ENCODE measurements around the gene TMEM132C. TPM values are rescaled to one million over a fixed set of nuclear protein-coding genes. Genes with fewer than 3 reads are reported as not detected.

Gene TMEM132C
- total and polyA plus RNA-seq, 2 of the 4 experiments (the other 2 are of a cell fraction): not detected

DNA sequence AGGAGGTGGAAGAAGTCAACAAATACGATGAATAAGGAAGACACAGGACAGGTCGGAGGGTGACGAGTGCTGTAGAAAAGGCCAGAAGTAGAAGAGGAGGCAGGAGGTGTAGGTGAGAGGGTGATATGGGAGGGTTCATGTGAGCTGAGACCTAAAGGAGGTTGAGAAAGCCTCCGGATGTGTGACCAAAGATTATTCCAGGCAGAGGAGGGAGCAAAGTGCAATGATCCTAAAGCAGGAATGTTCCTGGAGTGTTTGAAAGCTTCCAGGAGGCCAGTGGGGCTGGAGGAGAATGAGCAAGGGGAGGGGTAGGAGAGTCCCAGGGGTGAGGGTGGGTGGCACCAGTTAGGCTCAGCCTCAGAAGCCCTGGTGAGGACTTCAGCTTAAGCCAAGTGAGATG is 340.0 kb downstream of the TMEM132C start:
- no peak overlapping the region for H2BK5ac ChIP-seq (ENCODE audit: low read depth, low read length, poor library complexity, severe bottlenecking)
- H4K5ac ChIP-seq (ENCODE audit: low read depth, low read length): no peak overlapping the region
- H3K36me3 ChIP-seq (ENCODE audit: control insufficient read depth, insufficient read depth, low read length): no peaks in the 10 kb centered on the region
- no peaks in the 10 kb centered on the region for H3K27me3 ChIP-seq (ENCODE audit: control insufficient read depth, insufficient read depth, low read length)
- H2AK9ac ChIP-seq (replicated peaks; ENCODE audit: low read depth, low read length, poor library complexity): no peak overlapping the region
- no peak overlapping the region for H3K18ac ChIP-seq (ENCODE audit: low read depth, low read length)
- no peak overlapping the region for H3K4ac ChIP-seq (ENCODE audit: low read depth, low read length)
- H3K4me3 ChIP-seq (ENCODE audit: insufficient read depth, low read depth, low read length): no peak overlapping the region
- no peak overlapping the region for H4K91ac ChIP-seq (ENCODE audit: insufficient read depth, low read depth, low read length)
- no peak overlapping the region for H3K9ac ChIP-seq (ENCODE audit: low read depth, low read length)
- peaks cover 31% of the 10 kb centered on the region for H3K9me3 ChIP-seq (ENCODE audit: control insufficient read depth, insufficient read depth, low read length)
- no peak overlapping the region for H2BK120ac ChIP-seq (ENCODE audit: low read depth, low read length)
- H4K8ac ChIP-seq (ENCODE audit: low read depth in 2 of 2, low read length in 2 of 2): no peak overlapping the region
- in situ Hi-C loops (cut with MboI; ENCODE audit: low sequenced_read_pairs): no loop called here
- CTCF ChIA-PET: no interaction called here
- H4K20me1 ChIP-seq (ENCODE audit: insufficient read depth, low read length): no peaks in the 10 kb centered on the region
- H2BK20ac ChIP-seq (ENCODE audit: low read depth, low read length): no peak overlapping the region
- ATAC-seq (ENCODE audit: low read depth) (no peak), DNase-seq (no peak)
- H3K4me1 ChIP-seq (ENCODE audit: control insufficient read depth, insufficient read depth, low read length): no peaks in the 10 kb centered on the region
- no peak overlapping the region for H3K56ac ChIP-seq (ENCODE audit: extremely low read depth, insufficient read depth, low read length)
- WGBS, 2 experiments (ENCODE audit: extremely low coverage in 2 of 2, insufficient read length in 1 of 2): 76% methylated on average over 4 of the region's 4 CpGs; no CpG with 5 or more reads in 1 of the 2 experiments
- H2BK15ac ChIP-seq (ENCODE audit: low read depth, low read length): no peak overlapping the region
- no peak overlapping the region for H3K4me2 ChIP-seq (ENCODE audit: low read depth, low read length)
- TF ChIP-seq, protein P1, sequence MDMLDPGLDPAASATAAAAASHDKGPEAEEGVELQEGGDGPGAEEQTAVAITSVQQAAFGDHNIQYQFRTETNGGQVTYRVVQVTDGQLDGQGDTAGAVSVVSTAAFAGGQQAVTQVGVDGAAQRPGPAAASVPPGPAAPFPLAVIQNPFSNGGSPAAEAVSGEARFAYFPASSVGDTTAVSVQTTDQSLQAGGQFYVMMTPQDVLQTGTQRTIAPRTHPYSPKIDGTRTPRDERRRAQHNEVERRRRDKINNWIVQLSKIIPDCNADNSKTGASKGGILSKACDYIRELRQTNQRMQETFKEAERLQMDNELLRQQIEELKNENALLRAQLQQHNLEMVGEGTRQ (IDR thresholded peaks at IDR 0.05; ENCODE audit: low read depth, low read length): no peak
- TF ChIP-seq NFE2L2 (IDR thresholded peaks at IDR 0.05; ENCODE audit: low read depth, low read length) (no peak), POLR2A (IDR thresholded peaks at IDR 0.05; ENCODE audit: low read depth, low read length) (no peak), RAD21 (IDR thresholded peaks at IDR 0.05; ENCODE audit: low read length) (no peak), FOS (IDR thresholded peaks at IDR 0.05; ENCODE audit: low read depth, low read length) (no peak), MAZ (IDR thresholded peaks at IDR 0.05; ENCODE audit: borderline replicate concordance, low read depth, low read length) (no peak), CHD1 (IDR thresholded peaks at IDR 0.05; ENCODE audit: low read depth, low read length) (no peak), SMC3 (IDR thresholded peaks at IDR 0.05; ENCODE audit: low read depth, low read length) (no peak), RFX5 (IDR thresholded peaks at IDR 0.05; ENCODE audit: low read depth, low read length) (no peak), MAFK (IDR thresholded peaks at IDR 0.05; ENCODE audit: low read depth, low read length) (no peak), RCOR1 (IDR thresholded peaks at IDR 0.05; ENCODE audit: insufficient replicate concordance, low read length) (no peak), BHLHE40 (IDR thresholded peaks at IDR 0.05; ENCODE audit: low read depth, low read length) (no peak), MXI1 (IDR thresholded peaks at IDR 0.05; ENCODE audit: borderline replicate concordance, low read depth, low read length) (no peak), CEBPB (IDR thresholded peaks at IDR 0.05; ENCODE audit: low read depth, low read length) (no peak)
- TF ChIP-seq, protein P2, sequence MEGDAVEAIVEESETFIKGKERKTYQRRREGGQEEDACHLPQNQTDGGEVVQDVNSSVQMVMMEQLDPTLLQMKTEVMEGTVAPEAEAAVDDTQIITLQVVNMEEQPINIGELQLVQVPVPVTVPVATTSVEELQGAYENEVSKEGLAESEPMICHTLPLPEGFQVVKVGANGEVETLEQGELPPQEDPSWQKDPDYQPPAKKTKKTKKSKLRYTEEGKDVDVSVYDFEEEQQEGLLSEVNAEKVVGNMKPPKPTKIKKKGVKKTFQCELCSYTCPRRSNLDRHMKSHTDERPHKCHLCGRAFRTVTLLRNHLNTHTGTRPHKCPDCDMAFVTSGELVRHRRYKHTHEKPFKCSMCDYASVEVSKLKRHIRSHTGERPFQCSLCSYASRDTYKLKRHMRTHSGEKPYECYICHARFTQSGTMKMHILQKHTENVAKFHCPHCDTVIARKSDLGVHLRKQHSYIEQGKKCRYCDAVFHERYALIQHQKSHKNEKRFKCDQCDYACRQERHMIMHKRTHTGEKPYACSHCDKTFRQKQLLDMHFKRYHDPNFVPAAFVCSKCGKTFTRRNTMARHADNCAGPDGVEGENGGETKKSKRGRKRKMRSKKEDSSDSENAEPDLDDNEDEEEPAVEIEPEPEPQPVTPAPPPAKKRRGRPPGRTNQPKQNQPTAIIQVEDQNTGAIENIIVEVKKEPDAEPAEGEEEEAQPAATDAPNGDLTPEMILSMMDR (conservative IDR thresholded peaks at IDR 0.05; ENCODE audit: low read depth, low read length): no peak
- TF ChIP-seq, protein P3, sequence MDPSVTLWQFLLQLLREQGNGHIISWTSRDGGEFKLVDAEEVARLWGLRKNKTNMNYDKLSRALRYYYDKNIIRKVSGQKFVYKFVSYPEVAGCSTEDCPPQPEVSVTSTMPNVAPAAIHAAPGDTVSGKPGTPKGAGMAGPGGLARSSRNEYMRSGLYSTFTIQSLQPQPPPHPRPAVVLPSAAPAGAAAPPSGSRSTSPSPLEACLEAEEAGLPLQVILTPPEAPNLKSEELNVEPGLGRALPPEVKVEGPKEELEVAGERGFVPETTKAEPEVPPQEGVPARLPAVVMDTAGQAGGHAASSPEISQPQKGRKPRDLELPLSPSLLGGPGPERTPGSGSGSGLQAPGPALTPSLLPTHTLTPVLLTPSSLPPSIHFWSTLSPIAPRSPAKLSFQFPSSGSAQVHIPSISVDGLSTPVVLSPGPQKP (IDR thresholded peaks at IDR 0.05; ENCODE audit: borderline replicate concordance, low read depth, low read length): no peak
- H3K27ac ChIP-seq (ENCODE audit: insufficient read depth, low read length): no peak overlapping the region
- H3K23ac ChIP-seq (ENCODE audit: low read depth, low read length): no peak overlapping the region
- no peak overlapping the region for H2AK5ac ChIP-seq (ENCODE audit: low read depth, low read length)
- intact Hi-C loops (cut with micrococcal nuclease): no loop called here
- H3K79me1 ChIP-seq (ENCODE audit: low read depth in 1 of 2, low read length in 2 of 2): no peaks in the 10 kb centered on the region
- no TSS peak for BruUV-seq (replicated peaks)
- no peak overlapping the region for H2AFZ ChIP-seq (replicated peaks; ENCODE audit: low read length, poor library complexity)
- no peak overlapping the region for H3K14ac ChIP-seq (replicated peaks; ENCODE audit: low read depth, low read length)
- POLR2A ChIA-PET (ENCODE audit: unreplicated experiment): no interaction called here
- no peaks in the 10 kb centered on the region for H3K9me1 ChIP-seq (ENCODE audit: insufficient read depth, low read length)
- dilution Hi-C loops (cut with HindIII; ENCODE audit: low sequenced_read_pairs, unreplicated experiment): no loop called here

Measured in IMR-90 (cell line).